ENCODE results near the gene WFIKKN1. TPM values are rescaled to one million over a fixed set of nuclear protein-coding genes. Genes with fewer than 3 reads are reported as not detected.

WFIKKN1 gene
- total RNA-seq (85.8 and 125 TPM in 2 replicates), polyA plus RNA-seq (79.6 and 105 TPM in 2 replicates)

GRCh38 chr16:630815-631405 lies at the start of gene WFIKKN1:
Gene WFIKKN1 (plus strand): TSS chr16:630985. CDS start chr16:631254, 269 bp downstream.
- H3K27ac ChIP-seq, result peak within 1 kb of the TSS; percentile 95
- H3K4me1 ChIP-seq (ENCODE audit: low read depth), result peaks cover 23% of the 10 kb centered on the region
- peak within 1 kb of the TSS; percentile 37 for H3K4me3 ChIP-seq
- peak in 1 of 2 donors; percentile 94 for DNase-seq (ENCODE audit: low read depth in 1 of 2, low spot score in 1 of 2)
- no peaks in the 10 kb centered on the region for H3K27me3 ChIP-seq
- H3K36me3 ChIP-seq, result peaks cover 12% of the 10 kb centered on the region
- no peaks in the 10 kb centered on the region for H3K9me3 ChIP-seq (ENCODE audit: low read depth)
- TF ChIP-seq, protein P1, sequence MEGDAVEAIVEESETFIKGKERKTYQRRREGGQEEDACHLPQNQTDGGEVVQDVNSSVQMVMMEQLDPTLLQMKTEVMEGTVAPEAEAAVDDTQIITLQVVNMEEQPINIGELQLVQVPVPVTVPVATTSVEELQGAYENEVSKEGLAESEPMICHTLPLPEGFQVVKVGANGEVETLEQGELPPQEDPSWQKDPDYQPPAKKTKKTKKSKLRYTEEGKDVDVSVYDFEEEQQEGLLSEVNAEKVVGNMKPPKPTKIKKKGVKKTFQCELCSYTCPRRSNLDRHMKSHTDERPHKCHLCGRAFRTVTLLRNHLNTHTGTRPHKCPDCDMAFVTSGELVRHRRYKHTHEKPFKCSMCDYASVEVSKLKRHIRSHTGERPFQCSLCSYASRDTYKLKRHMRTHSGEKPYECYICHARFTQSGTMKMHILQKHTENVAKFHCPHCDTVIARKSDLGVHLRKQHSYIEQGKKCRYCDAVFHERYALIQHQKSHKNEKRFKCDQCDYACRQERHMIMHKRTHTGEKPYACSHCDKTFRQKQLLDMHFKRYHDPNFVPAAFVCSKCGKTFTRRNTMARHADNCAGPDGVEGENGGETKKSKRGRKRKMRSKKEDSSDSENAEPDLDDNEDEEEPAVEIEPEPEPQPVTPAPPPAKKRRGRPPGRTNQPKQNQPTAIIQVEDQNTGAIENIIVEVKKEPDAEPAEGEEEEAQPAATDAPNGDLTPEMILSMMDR (IDR thresholded peaks at IDR 0.05; ENCODE audit: low read depth, low read length), result no peak

GRCh38 chr16:582218-582613 lies 48.6 kb upstream of the WFIKKN1 start:
- Histone ChIP-seq H3K36me3 (no peaks in the 10 kb centered on the region), H3K9me3 (ENCODE audit: low read depth) (no peaks in the 10 kb centered on the region), H3K4me1 (ENCODE audit: low read depth) (peaks cover 6% of the 10 kb centered on the region), H3K27me3 (no peaks in the 10 kb centered on the region), H3K4me3 (no peak overlapping the region), H3K27ac (no peak overlapping the region)
- no peak for DNase-seq (ENCODE audit: low read depth in 1 of 2, low spot score in 1 of 2)
- TF ChIP-seq, protein P1 (IDR thresholded peaks at IDR 0.05; ENCODE audit: low read depth, low read length), result no peak

DNA sequence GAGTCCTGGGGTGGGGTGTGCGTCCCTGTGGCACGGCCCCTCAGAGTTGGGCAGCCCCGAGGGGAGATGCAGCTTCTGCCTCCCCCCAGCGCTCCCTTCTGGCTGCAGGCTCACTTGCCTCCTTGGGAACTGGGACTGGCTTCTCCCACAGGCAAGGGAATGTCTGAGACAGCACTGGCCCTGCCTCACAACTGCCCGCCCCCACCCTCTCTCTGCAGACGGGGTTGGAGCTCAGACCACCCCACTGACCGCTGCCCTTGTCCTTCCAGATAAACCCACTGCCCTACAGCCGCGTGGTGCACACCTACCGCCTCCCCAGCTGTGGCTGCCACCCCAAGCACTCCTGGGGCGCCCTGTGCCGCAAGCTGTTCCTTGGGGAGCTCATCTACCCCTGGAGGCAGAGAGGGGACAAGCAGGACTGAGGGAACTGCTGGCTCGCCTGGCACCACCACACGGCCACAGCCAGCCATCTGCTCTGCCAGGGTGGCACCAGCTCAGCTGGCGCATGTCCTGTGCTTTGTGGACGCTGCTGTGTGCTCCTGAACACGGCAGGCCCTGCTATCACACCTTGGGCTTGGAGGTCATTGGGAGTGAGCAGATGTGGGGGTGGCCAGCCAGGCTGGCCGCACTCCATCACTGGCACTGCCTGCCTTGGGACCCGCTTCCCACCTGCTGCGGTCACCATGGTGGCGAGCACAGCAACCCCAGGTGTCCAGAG lies 48.0 kb upstream of the WFIKKN1 start:
- Histone ChIP-seq H3K27ac (no peak overlapping the region), H3K4me3 (no peak overlapping the region), H3K4me1 (ENCODE audit: low read depth) (peaks cover 7% of the 10 kb centered on the region), H3K9me3 (ENCODE audit: low read depth) (no peaks in the 10 kb centered on the region), H3K36me3 (no peaks in the 10 kb centered on the region), H3K27me3 (no peaks in the 10 kb centered on the region)
- no peak for DNase-seq (ENCODE audit: low read depth in 1 of 2, low spot score in 1 of 2)
- TF ChIP-seq, protein P1 (IDR thresholded peaks at IDR 0.05; ENCODE audit: low read depth, low read length), result no peak

DNA sequence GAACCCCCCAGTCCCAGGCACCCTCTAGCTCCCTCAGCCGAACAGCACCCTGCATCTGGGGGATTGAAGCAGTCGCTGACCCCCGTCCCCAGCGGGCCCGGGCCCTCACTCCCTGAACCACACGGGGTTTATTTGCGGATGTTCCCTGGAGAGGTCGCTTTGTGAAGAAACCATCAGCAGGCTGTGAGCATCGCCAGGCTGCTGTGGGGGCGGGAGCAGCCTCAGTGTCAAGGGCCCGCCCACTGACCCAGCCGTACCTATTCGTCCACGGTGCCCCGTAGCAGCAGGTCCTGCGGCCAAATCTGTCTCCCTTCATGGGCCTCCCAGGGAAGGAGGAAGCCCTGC lies 47.3 kb upstream of the WFIKKN1 start:
- TF ChIP-seq, protein P1 (IDR thresholded peaks at IDR 0.05; ENCODE audit: low read depth, low read length), result no peak
- peaks cover 13% of the 10 kb centered on the region for H3K4me1 ChIP-seq (ENCODE audit: low read depth)
- H3K9me3 ChIP-seq (ENCODE audit: low read depth), result no peaks in the 10 kb centered on the region
- H3K27me3 ChIP-seq, result no peaks in the 10 kb centered on the region
- no peak overlapping the region for H3K27ac ChIP-seq
- no peak for DNase-seq (ENCODE audit: low read depth in 1 of 2, low spot score in 1 of 2)
- H3K36me3 ChIP-seq, result no peaks in the 10 kb centered on the region
- H3K4me3 ChIP-seq, result no peak overlapping the region

GRCh38 chr16:583815-584591 lies 46.8 kb upstream of the WFIKKN1 start:
- Histone ChIP-seq H3K36me3 (no peaks in the 10 kb centered on the region), H3K4me3 (no peak overlapping the region), H3K4me1 (ENCODE audit: low read depth) (peaks cover 13% of the 10 kb centered on the region), H3K27ac (no peak overlapping the region), H3K9me3 (ENCODE audit: low read depth) (no peaks in the 10 kb centered on the region), H3K27me3 (no peaks in the 10 kb centered on the region)
- DNase-seq (ENCODE audit: low read depth in 1 of 2, low spot score in 1 of 2), result no peak
- TF ChIP-seq, protein P1 (IDR thresholded peaks at IDR 0.05; ENCODE audit: low read depth, low read length), result no peak
